Measurements from ENCODE around the gene CPT1A. TPM values are rescaled to one million over a fixed set of nuclear protein-coding genes. Genes with fewer than 3 reads are reported as not detected.
A peak's percentile ranks its signal among the peaks of the same experiment; 100 is the strongest.
"Not testable (repeated sequence)": the region's sequence is repeated elsewhere in the genome, so short reads cannot be mapped to it uniquely, and the experiment has no call there.

The CPT1A gene
- total RNA-seq (2014; rRNA removed; shearing (Covaris generic); ENCODE audit: low replicate concordance) = 13.1 and 15.2 TPM in 2 replicates

- H3K4me3 ChIP-seq (ENCODE audit: low read length) = peak within 1 kb of the TSS; percentile 70
Measured at GRCh38 chr11:68841718-68842426, at the start of gene CPT1A. CPT1A (minus strand) TSS chr11:68841916; CDS start chr11:68815474, 26,442 bp downstream.

GRCh38 chr11:68890490-68891231 is 48.9 kb upstream of the CPT1A start:
- H3K79me2 ChIP-seq (ENCODE audit: low read length) = no peaks in the 10 kb centered on the region
- H3K27ac ChIP-seq (ENCODE audit: low read length) = no peak overlapping the region
- no peaks in the 10 kb centered on the region for H3K27me3 ChIP-seq (ENCODE audit: low read length)
- H4K20me1 ChIP-seq (ENCODE audit: insufficient read depth, low read depth, low read length) = 0 out of 2 replicates have a peak, but pooled peaks cover under 1% of the 10 kb centered on the region
- H3K9me2 ChIP-seq (replicated peaks; ENCODE audit: insufficient read depth, low read length) = no peaks in the 10 kb centered on the region
- no peak overlapping the region for H3K4me2 ChIP-seq (ENCODE audit: low read depth, low read length, poor library complexity, severe bottlenecking)
- no peak overlapping the region for H2AFZ ChIP-seq (ENCODE audit: low read length)
- H3K9ac ChIP-seq (ENCODE audit: low read length) = no peak overlapping the region
- DNase-seq = no peak
- H3K36me3 ChIP-seq (ENCODE audit: insufficient read depth, low read length) = peaks cover 32% of the 10 kb centered on the region; the same call in 1 of the 2 replicates
- H3K4me1 ChIP-seq (ENCODE audit: low read length) = no peaks in the 10 kb centered on the region
- H3K9me3 ChIP-seq (ENCODE audit: low read length) = no peaks in the 10 kb centered on the region
- no peak overlapping the region for H3K4me3 ChIP-seq (ENCODE audit: low read length)

More at GRCh38 chr11:68841718-68842426, at the start of gene CPT1A:
- Histone ChIP-seq H3K9me3 (ENCODE audit: low read length) (no peaks in the 10 kb centered on the region), H3K36me3 (ENCODE audit: insufficient read depth, low read length) (no peaks in the 10 kb centered on the region), H3K9ac (ENCODE audit: low read length) (peak within 1 kb of the TSS; percentile 78), H3K4me1 (ENCODE audit: low read length) (peaks cover 55% of the 10 kb centered on the region), H3K27ac (ENCODE audit: low read length) (peak within 1 kb of the TSS; percentile 85), H3K79me2 (ENCODE audit: low read length) (0 out of 2 replicates have a peak, but pooled peaks cover 6% of the 10 kb centered on the region), H2AFZ (ENCODE audit: low read length) (peak within 1 kb of the TSS; percentile 44), H3K9me2 (replicated peaks; ENCODE audit: insufficient read depth, low read length) (no peaks in the 10 kb centered on the region), H3K27me3 (ENCODE audit: low read length) (no peaks in the 10 kb centered on the region), H4K20me1 (ENCODE audit: insufficient read depth, low read depth, low read length) (no peaks in the 10 kb centered on the region), H3K4me2 (ENCODE audit: low read depth, low read length, poor library complexity, severe bottlenecking) (peak within 1 kb of the TSS; percentile 81)
- peak; percentile 86 for DNase-seq

GRCh38 chr11:68889948-68890446 is 48.3 kb upstream of the CPT1A start:
- Histone ChIP-seq H3K79me2 (ENCODE audit: low read length) (no peaks in the 10 kb centered on the region), H4K20me1 (ENCODE audit: insufficient read depth, low read depth, low read length) (no peaks in the 10 kb centered on the region)

GRCh38 chr11:68884827-68885226 is 43.1 kb upstream of the CPT1A start:
- not testable (repeated sequence) for H4K20me1 ChIP-seq (ENCODE audit: insufficient read depth, low read depth, low read length); H3K4me3 ChIP-seq (ENCODE audit: low read length); H3K4me2 ChIP-seq (ENCODE audit: low read depth, low read length, poor library complexity, severe bottlenecking); H3K79me2 ChIP-seq (ENCODE audit: low read length); H3K36me3 ChIP-seq (ENCODE audit: insufficient read depth, low read length); DNase-seq; H2AFZ ChIP-seq (ENCODE audit: low read length); H3K9me3 ChIP-seq (ENCODE audit: low read length); H3K4me1 ChIP-seq (ENCODE audit: low read length); H3K9me2 ChIP-seq (replicated peaks; ENCODE audit: insufficient read depth, low read length); H3K27me3 ChIP-seq (ENCODE audit: low read length); H3K27ac ChIP-seq (ENCODE audit: low read length); H3K9ac ChIP-seq (ENCODE audit: low read length)

More at GRCh38 chr11:68889948-68890446, 48.3 kb upstream of the CPT1A start:
- Histone ChIP-seq H3K4me1 (ENCODE audit: low read length) (no peaks in the 10 kb centered on the region), H3K4me3 (ENCODE audit: low read length) (no peak overlapping the region), H3K27ac (ENCODE audit: low read length) (no peak overlapping the region), H3K9ac (ENCODE audit: low read length) (no peak overlapping the region), H3K36me3 (ENCODE audit: insufficient read depth, low read length) (peaks cover 30% of the 10 kb centered on the region; the same call in 1 of the 2 replicates), H3K9me2 (replicated peaks; ENCODE audit: insufficient read depth, low read length) (no peaks in the 10 kb centered on the region), H3K4me2 (ENCODE audit: low read depth, low read length, poor library complexity, severe bottlenecking) (no peak overlapping the region), H3K27me3 (ENCODE audit: low read length) (no peaks in the 10 kb centered on the region), H3K9me3 (ENCODE audit: low read length) (no peaks in the 10 kb centered on the region), H2AFZ (ENCODE audit: low read length) (no peak overlapping the region)
- no peak for DNase-seq

GRCh38 chr11:68882391-68882790 is 40.7 kb upstream of the CPT1A start:
- Histone ChIP-seq H3K36me3 (ENCODE audit: insufficient read depth, low read length) (no peaks in the 10 kb centered on the region), H3K9me3 (ENCODE audit: low read length) (no peaks in the 10 kb centered on the region), H4K20me1 (ENCODE audit: insufficient read depth, low read depth, low read length) (no peaks in the 10 kb centered on the region), H3K27ac (ENCODE audit: low read length) (no peak overlapping the region), H3K9ac (ENCODE audit: low read length) (no peak overlapping the region), H3K9me2 (replicated peaks; ENCODE audit: insufficient read depth, low read length) (no peaks in the 10 kb centered on the region), H3K79me2 (ENCODE audit: low read length) (no peaks in the 10 kb centered on the region), H2AFZ (ENCODE audit: low read length) (no peak overlapping the region), H3K4me1 (ENCODE audit: low read length) (no peaks in the 10 kb centered on the region), H3K27me3 (ENCODE audit: low read length) (no peaks in the 10 kb centered on the region), H3K4me3 (ENCODE audit: low read length) (no peak overlapping the region), H3K4me2 (ENCODE audit: low read depth, low read length, poor library complexity, severe bottlenecking) (no peak overlapping the region)
- DNase-seq = no peak

GRCh38 chr11:68881320-68881719 is 39.6 kb upstream of the CPT1A start:
- Histone ChIP-seq H3K79me2 (ENCODE audit: low read length) (no peaks in the 10 kb centered on the region), H3K4me2 (ENCODE audit: low read depth, low read length, poor library complexity, severe bottlenecking) (no peak overlapping the region), H2AFZ (ENCODE audit: low read length) (no peak overlapping the region), H3K4me1 (ENCODE audit: low read length) (no peaks in the 10 kb centered on the region), H3K9me2 (replicated peaks; ENCODE audit: insufficient read depth, low read length) (no peaks in the 10 kb centered on the region), H3K27me3 (ENCODE audit: low read length) (no peaks in the 10 kb centered on the region), H3K36me3 (ENCODE audit: insufficient read depth, low read length) (no peaks in the 10 kb centered on the region), H3K9me3 (ENCODE audit: low read length) (no peaks in the 10 kb centered on the region), H3K27ac (ENCODE audit: low read length) (no peak overlapping the region), H3K4me3 (ENCODE audit: low read length) (no peak overlapping the region), H3K9ac (ENCODE audit: low read length) (no peak overlapping the region), H4K20me1 (ENCODE audit: insufficient read depth, low read depth, low read length) (no peaks in the 10 kb centered on the region)
- no peak for DNase-seq

GRCh38 chr11:68880851-68881250 is 39.1 kb upstream of the CPT1A start:
- H3K4me1 ChIP-seq (ENCODE audit: low read length) = no peaks in the 10 kb centered on the region
- no peaks in the 10 kb centered on the region for H3K27me3 ChIP-seq (ENCODE audit: low read length)
- H3K9me2 ChIP-seq (replicated peaks; ENCODE audit: insufficient read depth, low read length) = no peaks in the 10 kb centered on the region
- DNase-seq = no peak
- no peaks in the 10 kb centered on the region for H3K9me3 ChIP-seq (ENCODE audit: low read length)
- H4K20me1 ChIP-seq (ENCODE audit: insufficient read depth, low read depth, low read length) = no peaks in the 10 kb centered on the region
- H3K79me2 ChIP-seq (ENCODE audit: low read length) = no peaks in the 10 kb centered on the region
- H3K4me2 ChIP-seq (ENCODE audit: low read depth, low read length, poor library complexity, severe bottlenecking) = no peak overlapping the region
- no peak overlapping the region for H3K4me3 ChIP-seq (ENCODE audit: low read length)
- H2AFZ ChIP-seq (ENCODE audit: low read length) = no peak overlapping the region
- H3K9ac ChIP-seq (ENCODE audit: low read length) = no peak overlapping the region
- H3K27ac ChIP-seq (ENCODE audit: low read length) = no peak overlapping the region
- no peaks in the 10 kb centered on the region for H3K36me3 ChIP-seq (ENCODE audit: insufficient read depth, low read length)

- DNase-seq = no peak
- H3K4me2 ChIP-seq (ENCODE audit: low read depth, low read length, poor library complexity, severe bottlenecking) = no peak overlapping the region
- H3K36me3 ChIP-seq (ENCODE audit: insufficient read depth, low read length) = no peaks in the 10 kb centered on the region
- no peaks in the 10 kb centered on the region for H3K27me3 ChIP-seq (ENCODE audit: low read length)
- no peaks in the 10 kb centered on the region for H3K9me3 ChIP-seq (ENCODE audit: low read length)
- no peak overlapping the region for H3K4me3 ChIP-seq (ENCODE audit: low read length)
- no peaks in the 10 kb centered on the region for H4K20me1 ChIP-seq (ENCODE audit: insufficient read depth, low read depth, low read length)
- H3K79me2 ChIP-seq (ENCODE audit: low read length) = no peaks in the 10 kb centered on the region
- no peak overlapping the region for H2AFZ ChIP-seq (ENCODE audit: low read length)
- H3K9me2 ChIP-seq (replicated peaks; ENCODE audit: insufficient read depth, low read length) = no peaks in the 10 kb centered on the region
- H3K4me1 ChIP-seq (ENCODE audit: low read length) = no peaks in the 10 kb centered on the region
- no peak overlapping the region for H3K27ac ChIP-seq (ENCODE audit: low read length)
- H3K9ac ChIP-seq (ENCODE audit: low read length) = no peak overlapping the region
Measured at GRCh38 chr11:68878022-68878421, 36.3 kb upstream of the CPT1A start.

Data from Karpas-422 (cell line).